Posterior vena cava (tissue), 2 donors: ENCODE results near the gene GLT6D1. TPM values are rescaled to one million over a fixed set of nuclear protein-coding genes. Genes with fewer than 3 reads are reported as not detected.
"Not testable (repeated sequence)": the region's sequence is repeated elsewhere in the genome, so short reads cannot be mapped to it uniquely, and the experiment has no call there.

Experiments used
- DNase-seq: peaks from one replicate; pipeline ENCODE4 v3.0.0-alpha.2; 2020; ENCODE audit warnings: low spot score
- intact Hi-C, 2 donors: fragments of 100-400 bp; cut with DNase I; formaldehyde crosslinking; loops; one replicate each; pipeline versions ENCODE4 v1.14.1 to v1.14.2; 2022 to 2023
- long read RNA-seq, 2 donors: library from polyadenylated mRNA; unstranded; transcript quantifications; one replicate each; pipeline ENCODE4 v2.0.0, GENCODE V29; 2020 to 2021
- total RNA-seq, 2 donors: library from RNA; stranded (reverse); fragmentation: NEBNext Ultra II Directional; extraction: Animal tissue kit (Norgen Biotek cat#: 25700); gene quantifications; one replicate each; pipeline ENCODE4 v1.2.1, GENCODE V29; 2021
- donor health status: DM: yes; HTN: yes; CAD: no.
- donor health status: DM: yes; HTN: yes; CAD: no.

Gene GLT6D1, protein sequence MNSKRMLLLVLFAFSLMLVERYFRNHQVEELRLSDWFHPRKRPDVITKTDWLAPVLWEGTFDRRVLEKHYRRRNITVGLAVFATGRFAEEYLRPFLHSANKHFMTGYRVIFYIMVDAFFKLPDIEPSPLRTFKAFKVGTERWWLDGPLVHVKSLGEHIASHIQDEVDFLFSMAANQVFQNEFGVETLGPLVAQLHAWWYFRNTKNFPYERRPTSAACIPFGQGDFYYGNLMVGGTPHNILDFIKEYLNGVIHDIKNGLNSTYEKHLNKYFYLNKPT
- total RNA-seq = not detected
- long read RNA-seq, donor 1 = 0 reads
- long read RNA-seq, donor 2 = 0 reads

DNA sequence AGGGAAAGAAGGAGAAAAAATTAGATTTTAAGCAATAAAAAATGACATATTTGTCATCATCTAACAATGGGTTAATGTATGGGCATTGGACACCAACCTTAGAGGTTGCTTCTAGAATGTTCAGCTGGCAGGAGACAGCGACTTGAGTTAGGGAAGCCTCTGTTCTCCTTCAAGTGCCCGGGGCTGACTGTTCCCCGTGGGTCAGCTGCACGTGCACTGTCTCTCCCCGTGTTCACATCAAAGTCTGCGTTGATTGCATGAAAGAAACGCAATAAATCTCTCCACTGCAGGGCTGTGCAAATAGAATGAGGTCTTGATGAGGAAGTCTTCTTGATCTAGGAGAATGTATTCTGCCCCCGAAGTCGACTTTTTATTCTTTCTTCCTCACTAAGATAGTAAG is at the start of gene GLT6D1:
Gene GLT6D1 (minus strand): TSS at position 345 of the 400 bp plus-strand sequence. CDS start 353 bp downstream, outside the sequence.
- intact Hi-C loops = no loop called here
- DNase-seq = no peak

DNA sequence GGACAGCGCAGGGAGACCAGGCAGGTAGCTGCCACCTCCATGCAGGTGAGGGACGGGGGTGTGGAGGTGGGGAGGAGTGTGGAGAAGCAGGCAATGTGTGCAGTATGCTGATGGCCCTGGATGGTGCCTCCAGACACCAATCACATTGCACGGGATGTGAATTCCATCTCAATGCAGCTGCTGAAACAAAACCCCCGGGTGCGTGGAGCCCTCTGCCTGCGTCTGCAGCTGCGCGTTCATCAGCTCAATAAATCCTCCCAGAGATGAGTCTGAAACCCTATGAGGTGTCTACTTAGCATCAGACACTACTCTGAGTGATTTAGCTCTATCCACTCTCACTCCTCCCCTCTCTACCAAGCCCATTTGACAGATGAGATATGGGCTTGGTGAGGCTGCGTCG is 49.7 kb upstream of the GLT6D1 start:
- intact Hi-C loops = no loop called here
- DNase-seq = no peak

DNA sequence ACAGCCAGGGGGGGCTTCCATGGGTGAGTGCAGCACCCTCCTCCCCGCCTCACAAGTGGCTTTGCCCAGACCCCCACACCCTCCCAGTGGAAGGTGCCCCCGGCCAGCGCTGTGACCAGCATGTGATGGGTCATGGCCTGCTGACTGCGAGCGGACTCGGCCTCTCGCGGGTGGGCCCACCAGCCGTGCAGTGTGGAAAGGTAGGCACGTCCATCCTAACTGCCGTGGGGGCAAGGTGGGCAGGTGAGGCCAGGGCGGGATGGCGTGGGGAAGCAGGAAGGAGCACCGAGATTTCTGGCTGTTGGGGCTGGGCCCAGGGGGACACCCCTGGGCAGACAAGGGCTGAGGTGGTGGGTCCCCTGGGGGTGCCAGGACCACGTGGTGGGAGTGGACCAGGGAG is 47.9 kb upstream of the GLT6D1 start:
- no peak for DNase-seq
- intact Hi-C loops = no loop called here

DNA sequence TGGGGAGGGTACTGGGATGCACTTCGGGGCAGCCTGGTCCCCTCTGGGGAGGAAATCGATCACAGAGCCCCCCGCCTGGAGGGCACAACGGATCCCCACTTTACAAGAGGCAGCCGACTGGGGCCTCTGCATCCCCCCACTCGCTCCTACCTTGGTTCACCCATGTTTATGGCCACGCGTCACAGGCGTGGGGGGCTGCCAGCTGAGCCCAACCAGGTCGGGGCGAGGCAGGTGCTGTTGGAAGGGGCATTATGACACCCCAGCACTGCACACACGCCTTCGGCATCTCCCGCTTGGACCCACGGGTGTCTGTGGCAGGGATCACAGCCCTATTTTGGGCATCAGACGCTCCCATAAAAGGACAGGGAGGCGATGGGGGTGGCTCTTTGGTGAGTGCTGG is 45.4 kb upstream of the GLT6D1 start:
- intact Hi-C loops = no loop called here

DNA sequence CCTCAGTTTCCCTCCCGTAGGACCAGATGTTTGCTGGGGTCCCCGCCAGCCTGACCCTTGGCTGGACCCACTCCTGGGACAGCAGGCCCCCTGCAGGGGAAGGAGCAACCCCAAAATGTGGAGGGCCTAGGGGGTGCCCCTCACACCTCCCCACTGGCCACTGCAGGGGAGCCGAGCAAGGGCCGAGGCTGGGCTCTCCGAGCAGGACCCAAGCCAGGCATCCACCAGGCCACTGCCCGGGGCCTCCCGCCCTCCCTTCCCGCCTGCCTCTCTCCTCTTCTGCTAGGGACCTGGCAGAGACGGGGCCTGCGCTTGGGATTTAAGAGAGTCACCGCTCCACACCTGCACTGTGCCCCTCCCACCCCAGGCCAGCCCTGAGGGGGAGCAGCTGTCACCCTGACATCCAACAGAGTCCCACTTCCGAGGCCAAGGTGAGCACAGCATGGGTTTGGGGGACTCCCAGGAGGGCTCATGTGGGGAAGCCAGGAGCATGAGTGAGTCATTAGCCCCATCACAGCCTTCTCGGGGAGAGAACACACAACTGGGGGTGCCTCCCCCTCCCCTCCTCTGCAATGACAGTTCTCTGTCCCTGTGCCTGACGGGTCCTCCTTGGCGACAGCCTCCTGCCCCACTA is 44.2 kb upstream of the GLT6D1 start:
- intact Hi-C loops = no loop called here
- DNase-seq = no peak

More for the DNA sequence above, 45.4 kb upstream of the GLT6D1 start:
- no peak for DNase-seq

DNA sequence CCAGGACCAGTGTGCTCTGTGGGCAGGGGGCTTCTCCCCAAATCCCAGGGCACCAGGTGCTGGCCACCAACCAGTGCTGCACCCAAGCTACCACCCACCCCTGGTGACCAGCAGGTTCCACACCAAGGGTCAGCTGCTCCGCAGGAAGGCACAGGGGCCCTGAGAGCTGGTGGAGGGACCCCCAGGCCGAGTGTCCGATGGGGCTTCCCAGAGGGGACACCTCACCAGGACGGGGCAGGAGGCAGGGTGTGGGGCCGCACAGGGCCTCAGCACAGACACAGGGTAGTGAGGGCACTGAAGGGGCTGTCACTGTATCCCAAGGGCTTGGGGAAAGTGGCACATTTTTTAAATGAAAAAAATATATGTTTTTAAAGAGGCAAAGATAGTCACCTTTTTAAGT is 41.8 kb upstream of the GLT6D1 start:
- DNase-seq = no peak
- intact Hi-C loops = no loop called here

DNA sequence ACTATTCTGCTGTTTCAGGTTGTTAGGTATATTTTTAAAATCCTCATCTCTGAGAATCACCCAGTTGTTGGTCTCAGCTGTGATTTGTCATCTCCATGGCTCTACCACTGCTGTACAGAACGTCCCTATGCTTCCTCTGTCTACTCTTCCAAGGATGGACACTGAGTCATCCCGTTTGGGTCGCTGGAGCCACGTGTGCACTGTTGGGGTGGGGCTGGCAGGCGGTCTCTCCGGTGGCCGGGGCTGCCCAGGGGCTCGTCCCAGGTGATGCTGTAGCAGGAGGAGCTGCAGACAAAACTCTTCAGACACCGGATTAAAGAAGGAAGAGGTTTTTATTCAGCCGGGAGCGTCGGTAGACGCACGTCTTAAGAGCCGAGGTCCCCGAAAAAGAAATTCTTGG is 40.7 kb upstream of the GLT6D1 start:
- intact Hi-C loops = no loop called here
- DNase-seq = no peak

DNA sequence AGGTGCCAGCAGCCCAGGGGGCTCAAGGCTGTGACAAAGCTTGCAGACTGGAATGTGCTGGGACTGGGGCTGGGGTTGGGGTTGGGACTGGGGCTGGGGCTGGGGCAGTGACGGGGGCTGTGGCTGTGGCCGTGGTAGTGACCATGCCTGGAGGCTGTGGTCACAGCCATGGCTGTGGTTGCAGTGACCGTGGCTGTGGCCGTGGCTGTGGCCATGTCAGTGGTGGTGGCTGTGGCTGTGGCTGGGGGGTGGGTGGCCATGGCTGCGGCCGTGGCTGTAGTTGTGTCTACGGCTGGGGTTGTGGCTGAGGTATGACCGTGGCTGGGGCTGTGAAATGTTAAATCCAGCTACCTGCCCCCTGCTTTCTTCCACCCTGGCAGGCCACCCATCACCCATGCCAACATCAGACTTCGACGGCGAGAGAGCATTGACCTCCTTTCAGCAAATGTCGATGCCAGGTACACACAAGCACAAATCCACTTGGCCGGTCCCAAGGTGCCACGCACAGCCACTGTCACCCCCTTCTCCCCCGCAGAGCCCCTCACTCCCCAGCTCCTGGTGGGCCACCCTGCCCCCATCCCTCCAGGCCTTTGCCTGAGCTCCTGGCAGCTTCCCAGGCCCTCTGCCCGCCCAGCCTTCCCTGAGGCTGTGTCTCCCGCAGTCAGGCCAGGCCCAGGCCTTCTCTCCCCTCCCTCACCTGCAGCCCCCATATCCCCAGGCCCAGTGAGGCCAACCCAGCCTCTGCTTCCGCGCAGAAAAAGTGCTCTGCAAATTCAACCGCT is 39.1 kb upstream of the GLT6D1 start:
- DNase-seq = no peak
- intact Hi-C loops = no loop called here

DNA sequence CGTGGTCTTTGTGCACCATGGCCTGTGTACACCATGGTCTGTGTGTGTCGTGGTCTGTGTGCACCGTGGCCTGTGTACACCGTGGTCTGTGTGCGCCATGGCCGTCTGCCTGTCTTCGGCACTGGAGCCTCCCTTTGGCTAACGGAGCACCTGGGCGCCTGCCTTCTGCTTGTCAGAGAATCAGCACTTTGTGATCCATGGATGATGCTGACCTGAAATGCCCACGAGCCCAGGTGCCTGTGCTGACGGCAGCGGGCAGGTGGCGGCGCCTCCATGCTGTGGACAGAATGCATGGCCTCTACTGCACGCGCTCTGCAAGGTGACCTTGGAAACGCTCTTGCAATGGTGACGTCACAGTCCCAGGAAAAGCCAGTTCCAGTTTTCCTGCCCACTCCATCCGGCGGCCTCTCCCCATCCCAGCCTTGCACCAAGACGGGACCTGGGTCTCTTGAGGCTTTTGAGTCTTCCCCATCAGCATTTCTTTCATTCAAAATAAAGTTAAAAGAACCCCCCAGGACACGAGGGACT is 38.4 kb upstream of the GLT6D1 start:
- no peak for DNase-seq
- intact Hi-C loops = no loop called here

DNA sequence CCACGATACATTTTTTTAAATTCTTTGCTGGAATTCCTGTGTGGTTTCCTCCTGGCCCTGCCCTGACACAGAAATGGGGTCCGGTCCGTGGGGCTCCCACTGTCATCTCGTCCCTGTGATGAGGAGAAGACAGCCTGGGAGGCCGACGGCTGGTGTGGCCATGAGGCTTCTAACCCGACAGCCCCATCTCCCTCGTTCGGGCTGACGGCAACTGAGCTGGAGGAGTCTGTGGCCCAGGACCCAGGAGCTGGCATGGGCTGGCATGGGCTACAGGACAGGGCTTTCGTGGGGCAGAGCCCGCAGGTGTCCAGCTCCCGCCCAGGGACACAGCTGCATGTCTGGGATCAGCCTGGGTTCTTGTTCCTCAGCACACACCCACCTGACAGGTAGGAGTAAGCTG is 37.6 kb upstream of the GLT6D1 start:
- DNase-seq = no peak
- intact Hi-C loops = no loop called here

DNA sequence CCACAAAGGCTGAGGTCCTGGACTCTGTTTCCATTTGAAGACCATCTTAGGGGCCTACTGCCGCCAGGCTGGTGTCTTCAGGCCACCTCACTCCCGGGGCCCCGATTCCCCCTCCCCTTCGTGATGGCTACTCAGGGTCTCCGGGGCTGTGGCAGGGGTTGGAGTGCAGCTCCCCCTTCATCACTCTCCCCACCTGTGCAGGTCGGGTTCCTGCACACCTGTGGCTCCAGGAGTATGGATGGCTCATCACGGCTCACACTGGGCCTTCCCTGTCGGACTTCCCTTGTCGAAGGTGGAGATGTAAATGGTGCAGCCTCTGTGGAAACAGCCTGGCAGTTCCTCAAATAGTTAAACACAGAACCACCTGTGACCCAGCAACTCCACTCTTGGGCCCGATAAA is 35.6 kb upstream of the GLT6D1 start:
- no peak for DNase-seq
- intact Hi-C loops = no loop called here

DNA sequence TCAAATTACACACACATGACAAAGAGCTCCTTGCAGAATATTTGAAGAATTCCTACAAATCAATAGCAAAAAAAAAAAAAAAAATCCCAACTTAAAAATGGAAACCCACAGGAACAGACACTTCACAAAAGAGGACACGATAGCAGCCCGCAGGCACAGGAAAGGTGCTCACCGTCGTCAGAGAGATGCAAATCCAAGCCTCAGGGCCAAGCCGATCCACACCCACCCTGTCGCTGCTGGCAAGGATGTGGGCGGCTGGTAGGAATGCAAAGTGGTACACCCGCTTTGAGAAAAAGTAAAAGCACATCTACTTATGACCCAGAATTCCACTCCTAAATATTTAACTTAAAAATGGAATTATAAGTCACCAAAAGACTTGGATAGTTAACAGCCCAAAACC is 34.6 kb upstream of the GLT6D1 start:
- intact Hi-C loops = no loop called here
- no peak for DNase-seq

DNA sequence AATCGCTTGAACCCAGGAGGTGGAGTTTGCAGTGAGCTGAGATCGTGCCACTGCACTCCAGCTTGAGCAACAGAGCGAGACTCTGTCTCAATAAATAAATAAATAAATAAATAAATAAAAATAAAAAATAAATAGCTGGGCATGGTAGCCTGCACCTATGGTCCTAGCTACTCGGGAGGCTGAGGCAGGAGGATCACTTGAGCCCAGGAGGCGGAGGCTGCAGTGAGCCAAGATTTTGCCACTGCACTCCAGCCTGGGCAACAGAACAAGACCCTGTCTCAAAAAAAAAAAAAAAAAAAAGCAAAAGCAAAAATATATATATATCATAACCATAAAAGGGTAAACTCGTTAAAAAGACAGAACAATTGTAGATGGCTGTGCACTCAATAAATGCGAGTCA is 33.4 kb upstream of the GLT6D1 start:
- DNase-seq = peak; percentile 19
- intact Hi-C loops = not testable (repeated sequence)

DNA sequence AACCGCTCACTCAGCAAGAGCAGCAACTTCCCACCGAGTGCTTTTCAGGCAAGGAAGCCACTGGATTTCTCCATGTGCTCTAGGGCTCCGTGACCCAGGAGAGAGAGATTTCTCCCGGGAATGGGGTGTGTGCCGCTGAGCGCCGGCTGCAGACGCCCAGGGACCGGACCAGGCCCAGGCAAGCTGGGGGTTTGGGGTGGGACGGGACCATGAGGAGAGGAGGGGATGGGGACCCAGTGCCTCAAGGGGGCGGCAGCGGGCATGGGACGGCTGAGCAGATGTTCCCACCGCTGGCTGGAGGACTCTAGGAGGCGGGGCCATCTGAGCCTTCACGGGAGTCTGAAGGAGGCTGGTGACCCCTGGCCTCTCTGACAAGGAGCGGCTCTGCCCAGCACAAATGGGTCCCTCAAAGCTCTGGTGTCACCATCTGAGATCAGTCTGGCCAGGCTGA is 32.3 kb upstream of the GLT6D1 start:
- intact Hi-C loops = no loop called here
- no peak for DNase-seq

DNA sequence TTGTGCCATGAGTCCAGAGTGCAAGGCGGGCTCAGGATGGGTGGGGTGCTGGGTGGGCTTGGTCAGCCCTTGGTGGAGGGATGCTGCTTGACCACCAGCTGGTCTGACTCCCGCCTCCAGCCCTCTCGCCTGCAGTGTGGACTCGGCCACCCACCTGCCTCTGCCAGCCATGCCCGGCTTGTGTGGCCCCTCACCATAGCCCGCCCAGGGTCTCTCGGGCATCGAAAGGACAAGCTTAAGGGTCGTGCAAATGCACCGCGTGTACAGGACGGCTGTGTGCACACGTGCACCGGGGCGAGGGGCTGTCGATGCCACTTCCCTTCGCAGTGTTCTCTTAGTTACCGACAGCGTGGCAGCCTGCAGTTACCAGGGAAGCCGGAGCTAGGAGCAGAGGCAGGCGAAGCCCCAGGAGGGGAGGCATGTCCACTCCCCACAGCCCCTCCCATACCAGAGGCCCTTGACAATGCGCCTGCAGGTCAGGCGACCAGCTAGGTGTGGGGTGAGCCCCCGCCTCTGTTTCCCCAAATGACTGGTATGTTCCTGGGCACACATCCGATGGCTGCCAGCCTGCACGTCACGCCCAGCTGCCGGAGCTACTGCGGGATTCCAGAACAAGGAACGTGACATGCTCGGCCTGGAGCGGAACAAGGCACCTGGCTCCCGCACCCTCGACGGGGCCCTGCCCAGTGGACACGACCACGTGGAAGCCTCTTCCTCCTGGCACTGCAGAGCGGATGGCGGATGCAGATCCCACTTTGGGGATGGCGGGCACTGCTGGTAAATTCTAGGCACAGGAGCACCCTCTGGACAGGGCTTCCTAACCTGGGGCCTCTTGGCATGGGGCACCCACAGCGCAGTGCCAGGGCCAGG is 31.6 kb upstream of the GLT6D1 start:
- intact Hi-C loops = no loop called here
- peak; percentile 77 for DNase-seq

DNA sequence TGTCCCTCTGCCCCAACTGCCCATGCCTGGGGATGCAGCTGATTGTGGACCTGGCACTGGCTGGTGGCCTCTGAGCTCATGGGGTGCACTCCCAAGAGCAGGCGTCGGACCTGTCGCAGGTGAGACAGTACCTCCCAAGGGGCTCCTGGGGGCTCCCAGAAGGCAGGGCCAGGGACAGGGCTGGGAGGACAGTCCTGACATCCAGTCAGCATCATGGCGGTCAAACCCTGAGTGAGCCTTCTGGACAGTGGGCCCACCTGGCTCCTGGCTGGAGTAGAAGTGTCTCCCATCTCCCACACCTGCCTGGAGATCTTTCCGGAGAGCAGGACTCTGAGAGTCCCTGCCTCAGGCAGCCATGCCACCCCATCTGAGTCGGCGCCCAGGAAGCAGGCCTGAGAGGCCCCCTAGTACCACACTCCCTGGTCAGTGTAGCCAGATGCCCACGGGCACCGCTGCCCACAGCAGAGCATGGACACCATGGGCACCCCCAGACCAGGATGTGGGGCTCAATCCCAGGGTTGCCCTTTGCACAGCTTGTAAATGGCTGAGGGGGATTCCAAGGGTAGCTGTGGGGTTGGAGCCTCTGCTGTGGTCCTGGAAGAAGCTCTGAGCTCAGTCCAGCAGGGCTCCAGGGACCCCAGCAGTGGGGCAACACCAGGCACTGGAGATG is 30.4 kb upstream of the GLT6D1 start:
- DNase-seq = peak; percentile 66
- intact Hi-C loops = no loop called here

DNA sequence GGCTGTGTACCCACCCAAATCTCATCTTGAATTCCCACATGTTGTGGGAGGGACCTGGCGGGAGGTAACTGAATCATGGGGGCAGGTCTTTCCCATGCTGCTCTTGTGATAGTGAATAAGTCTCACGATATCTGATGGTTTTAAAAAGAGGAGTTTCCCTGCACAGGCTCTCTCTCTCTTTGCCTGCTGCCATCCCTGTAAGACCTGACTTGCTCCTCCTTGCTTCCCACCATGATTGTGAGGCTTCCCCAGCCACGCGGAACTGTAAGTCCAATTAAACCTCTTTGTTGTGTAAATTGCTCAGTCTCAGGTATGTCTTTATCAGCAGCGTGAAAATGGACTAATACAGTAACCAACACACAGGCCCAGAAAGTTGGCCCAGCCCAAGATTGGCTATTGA is 29.7 kb upstream of the GLT6D1 start:
- DNase-seq = peak; percentile 25
- intact Hi-C loops = not testable (repeated sequence)

DNA sequence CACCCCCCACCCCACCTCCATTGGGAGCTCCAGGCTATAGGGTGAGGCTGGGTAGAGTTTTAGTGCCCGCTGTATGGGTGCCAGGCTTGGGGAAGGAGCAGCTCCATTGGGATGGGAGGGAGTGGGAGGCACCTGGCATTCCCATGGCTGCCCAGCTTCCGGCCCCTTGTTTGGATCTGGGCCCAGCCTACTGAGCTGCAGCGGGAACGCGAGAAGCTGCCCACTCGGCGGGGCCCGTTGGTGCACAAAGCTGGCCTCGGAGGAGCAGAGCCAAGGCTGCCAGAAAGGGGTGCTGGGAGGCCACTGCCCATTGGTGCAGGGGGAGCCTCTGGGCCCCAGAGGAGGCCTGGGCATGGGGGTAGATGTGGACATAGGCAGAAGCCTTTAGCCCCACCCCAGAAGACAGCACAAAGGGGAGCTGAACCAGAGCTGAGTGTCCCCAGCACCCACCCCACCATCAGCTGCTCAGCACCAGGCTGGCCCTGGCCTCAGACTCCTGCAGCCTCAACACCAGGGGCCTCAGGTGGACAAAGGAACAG is 28.2 kb upstream of the GLT6D1 start:
- intact Hi-C loops = no loop called here
- DNase-seq = peak; percentile 73
